GM21576 (cell line): ENCODE data around the gene TBX15.

Source experiments
- ATAC-seq: cut with Tn5 transposase; IDR thresholded peaks from one replicate; pipeline ENCODE4 v1.9.1; 2021; ENCODE audit warnings: mild to moderate bottlenecking, moderate library complexity; ENCODE audit not compliant: unreplicated experiment

TBX15 gene

DNA sequence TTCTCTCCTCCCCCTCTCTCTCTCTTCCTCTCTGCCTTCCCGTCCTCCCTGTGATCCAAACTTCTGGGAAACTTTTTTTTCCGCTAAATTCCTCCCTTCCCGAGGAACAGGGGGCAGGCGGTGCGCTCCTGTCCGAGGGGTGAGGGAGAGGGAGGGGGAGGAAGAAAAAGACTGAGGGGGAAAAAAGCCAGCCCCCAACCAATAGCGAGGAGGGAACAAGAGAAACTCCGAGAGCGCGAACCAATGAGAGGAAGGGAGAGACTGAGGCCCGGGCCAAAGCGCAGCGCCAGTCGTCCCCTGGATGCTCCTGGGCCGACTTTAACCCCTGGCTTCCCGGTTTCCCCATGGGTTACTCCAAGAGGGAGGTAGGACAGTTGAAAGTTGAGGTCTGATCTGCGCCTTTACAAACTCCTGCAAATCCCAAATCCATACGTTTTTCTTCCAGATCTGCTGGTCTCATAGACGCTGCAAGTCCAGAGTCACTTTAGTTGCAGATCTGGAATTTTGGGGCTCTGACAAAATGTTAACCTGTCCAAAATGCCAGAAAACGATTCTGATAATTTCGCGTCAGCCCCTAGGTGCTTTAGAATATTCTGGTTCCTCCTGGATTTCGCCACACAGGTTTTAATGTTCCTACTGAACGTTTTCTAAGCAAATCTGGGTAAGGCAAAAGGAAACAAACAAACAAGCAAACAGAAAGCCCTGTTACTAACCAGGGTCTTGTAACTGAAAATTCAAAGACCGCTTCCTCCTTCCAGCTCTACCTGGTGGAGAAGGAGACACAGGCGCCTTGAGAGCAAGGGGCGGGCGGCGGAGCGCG is at the start of gene TBX15:
Gene TBX15, minus strand, starts transcription at position 158 of the 820 bp plus-strand sequence. CDS start 548 bp downstream, outside the sequence.
- ATAC-seq: no peak

DNA sequence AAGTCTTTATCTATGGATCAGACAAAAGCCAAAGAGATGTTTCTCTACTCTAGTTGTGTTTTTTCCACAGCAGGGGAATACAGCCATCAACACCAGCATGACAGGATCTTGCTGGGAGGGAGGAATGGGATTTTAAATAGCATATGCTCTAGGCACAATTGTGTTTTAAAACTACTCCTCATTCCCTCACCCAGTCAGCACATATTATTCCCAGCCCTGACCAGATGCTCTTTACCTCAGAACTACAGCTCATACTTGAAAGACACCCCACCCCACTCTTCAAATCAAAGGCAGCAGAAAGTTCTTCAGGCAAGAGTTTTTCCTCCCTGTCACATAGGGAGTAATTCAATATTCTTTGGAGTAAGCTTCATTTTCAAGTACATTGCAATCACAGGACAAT is 46.2 kb upstream of the TBX15 start:
- no peak for ATAC-seq

DNA sequence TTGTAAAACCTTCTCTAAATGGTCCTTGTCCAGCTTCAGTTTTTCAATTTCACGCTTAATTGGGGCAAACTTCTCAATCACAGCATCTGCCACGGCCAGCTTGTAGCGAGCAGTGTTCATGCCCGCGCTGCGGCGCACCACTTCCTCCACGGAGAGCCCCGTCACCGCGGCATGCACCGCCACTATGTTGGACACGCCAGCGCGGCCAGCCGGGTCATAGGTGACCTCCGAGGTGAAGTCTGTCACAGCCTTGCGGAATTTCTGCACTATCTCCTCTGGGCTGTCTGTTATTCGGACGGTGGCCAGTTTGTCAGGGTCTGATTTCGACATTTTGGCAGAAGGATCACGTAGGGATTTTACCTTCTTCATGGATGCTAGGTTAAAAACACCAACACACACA is 44.8 kb upstream of the TBX15 start:
- ATAC-seq: no peak

DNA sequence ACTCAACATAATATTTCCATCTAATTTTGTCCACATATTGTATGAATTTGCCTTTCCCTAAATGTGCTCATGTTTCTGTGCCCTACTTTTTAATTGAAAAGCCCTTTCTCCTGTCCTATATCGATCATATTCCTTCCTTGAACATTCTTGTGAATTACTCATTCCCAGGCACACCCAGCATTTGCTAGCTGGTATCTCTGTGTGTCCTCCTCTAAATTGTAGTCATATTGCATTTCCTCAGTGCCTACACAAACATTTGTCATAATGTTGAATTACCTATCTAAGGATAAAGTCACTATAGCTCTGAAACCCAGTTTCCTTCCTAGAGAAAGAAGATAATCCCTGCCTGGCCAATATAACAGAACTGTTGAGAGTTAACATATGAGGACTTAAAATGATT is 39.6 kb upstream of the TBX15 start:
- ATAC-seq: no peak

- no peak for ATAC-seq
Observed at GRCh38 chr1:119026956-119027355, 38.8 kb upstream of the TBX15 start.

DNA sequence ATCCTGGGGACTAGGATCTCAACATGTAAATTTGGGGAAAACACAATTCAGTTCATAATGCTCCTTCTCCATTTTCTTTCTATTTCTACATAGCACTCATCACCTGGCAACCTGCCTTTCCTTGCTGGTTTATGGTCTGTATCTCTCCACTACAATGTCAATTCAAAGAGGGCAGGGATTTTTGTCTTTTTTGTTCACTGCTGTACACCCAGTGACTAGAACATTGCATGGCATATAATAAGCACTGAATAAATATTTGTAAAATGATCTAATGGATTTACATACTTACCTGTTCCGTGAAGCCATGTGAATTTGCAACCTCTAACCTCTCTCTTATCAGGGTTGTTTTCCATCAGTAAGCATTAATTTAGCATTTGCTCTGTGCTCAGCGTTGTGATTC is 27.4 kb upstream of the TBX15 start:
- ATAC-seq: no peak

DNA sequence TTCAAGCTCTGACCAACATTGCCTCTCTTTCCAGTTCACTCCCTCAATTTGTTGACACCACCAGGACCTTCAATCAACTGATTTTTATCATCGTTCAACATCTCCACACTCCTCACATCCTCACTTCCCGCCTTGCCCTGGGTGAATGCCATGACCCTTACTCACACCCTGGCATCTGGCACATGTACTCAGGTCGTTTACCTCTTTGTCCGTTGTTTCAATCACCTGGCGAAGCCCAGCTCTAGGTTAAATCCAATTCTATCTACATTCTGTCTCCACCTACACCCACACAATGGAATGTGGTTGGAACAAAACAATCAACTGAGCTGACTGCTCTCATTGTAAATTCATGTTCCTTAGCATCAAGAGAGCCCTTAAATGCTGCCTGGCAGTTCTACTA is 24.2 kb upstream of the TBX15 start:
- no peak for ATAC-seq

GRCh38 chr1:119011706-119012105 is 23.6 kb upstream of the TBX15 start:
- ATAC-seq: no peak

- no peak for ATAC-seq
Observed at GRCh38 chr1:119011116-119011515, 23.0 kb upstream of the TBX15 start.

- ATAC-seq: no peak
Observed at GRCh38 chr1:119010201-119010600, 22.1 kb upstream of the TBX15 start.

GRCh38 chr1:119009312-119009655 is 21.1 kb upstream of the TBX15 start:
- no peak for ATAC-seq

- ATAC-seq: no peak
Observed at GRCh38 chr1:119008483-119009311, 20.6 kb upstream of the TBX15 start.

DNA sequence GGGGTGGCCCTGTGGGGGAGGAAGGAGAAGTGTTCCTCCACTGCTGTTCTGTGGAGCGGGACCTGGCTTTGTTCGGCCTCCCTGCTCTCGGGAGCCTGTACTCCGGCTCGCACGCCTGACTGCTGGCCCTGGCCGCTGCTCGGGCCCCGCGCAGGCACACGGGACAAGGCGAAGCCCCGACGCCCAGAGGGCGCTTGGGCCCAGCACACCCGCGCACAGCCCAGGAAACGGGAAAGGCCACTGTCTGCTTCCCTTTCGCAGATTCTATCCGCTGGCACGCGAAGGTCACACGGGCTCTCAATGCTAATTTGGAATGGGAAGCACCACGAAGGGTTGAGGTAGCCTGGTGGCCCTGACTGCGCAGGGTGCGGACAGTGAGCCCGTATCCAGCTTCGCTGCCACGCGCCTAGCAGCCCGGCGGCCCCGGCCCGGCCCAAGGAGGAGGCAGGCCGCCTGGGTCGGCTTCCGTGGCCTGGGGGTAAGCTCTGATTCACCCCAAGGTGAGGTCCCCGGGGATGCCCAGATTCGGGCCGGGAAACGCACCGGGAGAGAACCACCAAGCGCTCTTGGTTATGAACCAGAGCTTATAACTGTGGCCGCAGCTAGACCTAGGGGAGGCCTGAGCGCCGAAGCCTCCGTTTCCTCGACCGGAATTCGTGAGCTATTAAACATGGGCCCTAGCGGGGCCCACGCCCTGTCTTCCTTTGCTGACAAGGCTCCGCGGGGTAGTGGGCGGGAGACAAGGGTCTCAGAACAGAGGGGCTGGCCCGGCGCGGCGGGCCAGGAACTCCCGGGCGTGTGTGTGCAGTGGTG is 19.7 kb upstream of the TBX15 start:
- ATAC-seq: no peak

DNA sequence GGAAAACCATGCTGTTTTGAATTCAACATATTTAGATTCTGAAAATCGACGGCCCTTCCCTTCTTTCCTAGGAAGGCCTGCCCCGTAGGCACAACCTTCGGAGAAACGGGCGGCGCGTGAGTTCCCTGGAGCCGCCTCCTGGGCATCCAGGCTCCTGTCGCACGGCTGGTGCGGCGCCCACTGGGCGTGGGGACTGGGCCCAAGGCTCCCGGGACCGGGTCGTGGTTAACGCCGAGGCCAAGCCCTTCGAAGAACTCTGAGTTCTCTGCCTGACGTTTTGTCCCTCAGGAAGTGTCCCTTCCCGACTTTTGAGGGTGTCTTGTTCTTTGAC is 19.2 kb upstream of the TBX15 start:
- no peak for ATAC-seq

DNA sequence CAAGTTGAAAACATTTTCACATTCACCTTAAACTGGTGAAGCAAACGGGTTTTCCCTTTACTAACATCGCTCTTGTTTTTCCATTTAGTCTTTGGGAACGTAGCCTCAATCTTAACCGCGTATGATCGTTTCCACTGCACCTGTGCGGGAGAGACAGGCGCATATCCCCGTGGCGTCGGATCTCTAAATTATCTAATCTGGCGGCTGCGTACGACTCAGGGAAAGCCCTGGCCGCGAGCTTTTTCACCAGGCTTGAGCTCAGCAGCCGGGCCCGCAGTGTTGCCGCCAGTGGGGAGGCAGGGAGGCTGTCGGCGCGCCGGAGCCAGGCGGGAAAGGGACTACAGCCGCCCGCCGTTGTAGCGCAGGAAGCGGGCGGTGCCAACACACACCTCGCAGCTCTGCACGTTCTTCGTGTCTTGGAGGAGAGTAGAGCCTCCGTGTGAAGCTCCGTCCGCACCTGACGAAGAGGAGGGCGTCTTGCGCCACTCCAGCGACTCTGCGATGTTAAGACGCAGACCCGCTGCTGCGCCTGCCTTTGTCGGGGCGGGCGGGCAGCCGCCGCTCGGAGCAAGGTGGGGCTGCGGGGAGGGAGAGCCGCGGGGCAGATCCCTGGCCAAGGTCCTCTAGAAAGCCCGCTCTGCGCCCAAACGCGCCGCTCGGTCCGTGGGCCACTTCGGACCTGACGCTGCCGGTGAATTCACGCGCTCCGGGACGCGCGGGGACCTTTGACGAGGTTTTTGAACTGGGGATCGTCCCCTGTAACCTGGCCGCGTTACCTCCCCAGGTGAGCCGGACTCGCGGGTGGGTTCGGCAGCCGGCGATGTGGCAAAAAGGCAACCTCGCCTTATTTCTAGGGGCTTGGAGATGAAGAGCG is 18.5 kb upstream of the TBX15 start:
- ATAC-seq: no peak

DNA sequence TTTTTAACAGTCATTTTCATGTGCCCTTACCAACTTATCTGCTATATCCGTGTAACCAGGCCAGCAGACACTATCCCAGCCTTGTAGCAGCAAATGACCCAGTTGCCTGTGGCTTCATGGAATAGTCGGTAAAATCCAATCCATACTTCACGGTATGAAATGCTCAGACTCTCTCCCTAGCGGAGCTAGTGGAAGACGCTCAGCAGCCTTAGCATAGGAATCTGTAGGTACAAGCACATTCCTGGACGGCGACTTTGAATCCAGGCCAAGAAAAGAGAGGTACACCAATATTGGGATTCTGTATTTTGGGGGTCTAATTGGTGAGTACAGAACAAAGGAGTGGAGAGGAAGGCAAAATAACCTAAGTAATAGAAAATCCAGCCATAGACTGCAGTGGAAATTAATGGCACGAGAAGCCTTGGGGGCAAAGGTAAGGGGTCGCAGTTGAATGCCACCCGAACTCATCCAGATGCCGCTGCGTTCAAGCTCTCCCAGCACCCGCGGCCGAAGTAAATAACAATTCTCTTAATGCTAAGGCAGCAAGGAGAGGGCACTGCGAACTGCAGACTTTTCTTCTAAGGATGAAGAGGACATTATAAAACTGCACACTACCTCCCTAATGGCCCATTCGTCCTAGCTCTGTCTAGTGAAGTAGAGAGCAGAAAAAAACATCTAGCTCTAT is 17.7 kb upstream of the TBX15 start:
- ATAC-seq: no peak

DNA sequence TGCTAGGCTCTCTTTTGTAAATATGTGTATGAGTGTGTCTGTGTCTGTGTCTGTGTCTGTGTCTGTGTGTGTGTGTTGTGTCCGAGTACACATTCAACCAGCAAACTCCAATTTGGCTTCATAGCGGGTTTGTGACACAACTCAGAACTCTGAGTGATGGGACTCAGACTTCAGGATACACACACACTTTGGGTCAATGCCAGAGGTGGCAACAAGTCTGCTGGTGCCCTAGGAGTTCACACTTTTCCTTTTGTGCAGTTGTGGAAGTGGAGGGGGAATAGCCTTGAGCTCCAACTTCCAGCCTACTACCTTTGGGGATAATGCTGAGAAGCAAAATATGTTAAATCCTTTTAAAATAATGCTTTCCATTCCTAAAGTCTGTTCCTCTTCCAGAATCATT is 16.6 kb upstream of the TBX15 start:
- no peak for ATAC-seq

DNA sequence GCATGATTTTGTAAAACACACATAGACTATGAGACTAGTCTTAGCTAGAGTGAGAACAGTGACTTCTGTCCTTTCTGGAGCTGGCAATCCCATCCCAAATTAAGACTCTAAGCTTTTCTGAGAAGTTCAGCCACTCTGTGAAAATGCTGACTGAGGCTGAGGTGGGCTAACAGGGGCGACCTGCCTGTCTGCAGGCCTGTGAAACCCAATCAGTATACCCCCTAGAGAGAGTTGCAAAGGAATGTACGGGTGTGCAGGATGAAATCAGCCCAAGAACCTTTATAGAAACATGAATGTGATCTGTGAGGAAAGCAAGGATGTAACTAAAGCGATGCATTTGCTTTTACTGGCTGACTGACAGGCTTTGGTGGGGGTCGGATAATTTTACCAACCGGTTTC is 16.0 kb upstream of the TBX15 start:
- ATAC-seq: no peak

GRCh38 chr1:119003413-119004128 is 15.4 kb upstream of the TBX15 start:
- ATAC-seq: no peak
